ENCODE results near the gene PDCL2.

The PDCL2 gene

GRCh38 chr4:55524844-55525571 is 67.0 kb downstream of the PDCL2 start:
- H3K4me3 ChIP-seq (ENCODE audit: low read length, poor library complexity, severe bottlenecking), result no peak overlapping the region
- no peaks in the 10 kb centered on the region for H3K79me2 ChIP-seq (ENCODE audit: insufficient read depth, low read length)
- no peak overlapping the region for H3K9ac ChIP-seq (ENCODE audit: low read depth, low read length, poor library complexity, severe bottlenecking)
- no peak overlapping the region for H2AFZ ChIP-seq (ENCODE audit: low read length)
- H3K4me1 ChIP-seq (ENCODE audit: insufficient read depth, low read length, poor library complexity, severe bottlenecking), result no peaks in the 10 kb centered on the region
- no peaks in the 10 kb centered on the region for H3K36me3 ChIP-seq (ENCODE audit: insufficient read depth, low read length)
- no peaks in the 10 kb centered on the region for H3K9me2 ChIP-seq (replicated peaks; ENCODE audit: low read depth, low read length)
- H3K4me2 ChIP-seq (ENCODE audit: low read depth, low read length, poor library complexity, severe bottlenecking), result no peak overlapping the region
- no peaks in the 10 kb centered on the region for H3K9me3 ChIP-seq (ENCODE audit: insufficient read depth, low read depth, low read length)
- no peaks in the 10 kb centered on the region for H4K20me1 ChIP-seq (ENCODE audit: insufficient read depth, low read length, poor library complexity, severe bottlenecking)
- no peaks in the 10 kb centered on the region for H3F3A ChIP-seq (ENCODE audit: low read depth)
- H3K27me3 ChIP-seq (ENCODE audit: insufficient read depth, low read length, poor library complexity, severe bottlenecking), result no peaks in the 10 kb centered on the region
- TF ChIP-seq EZH2phosphoT487 (IDR thresholded peaks at IDR 0.05; ENCODE audit: borderline replicate concordance), result no peak
- no peak for TF ChIP-seq CTCF (conservative IDR thresholded peaks at IDR 0.05; ENCODE audit: low read length)

- TF ChIP-seq CTCF (conservative IDR thresholded peaks at IDR 0.05; ENCODE audit: low read length) (no peak), EZH2phosphoT487 (IDR thresholded peaks at IDR 0.05; ENCODE audit: borderline replicate concordance) (no peak)
- Histone ChIP-seq H3K4me2 (ENCODE audit: low read depth, low read length, poor library complexity, severe bottlenecking) (no peak overlapping the region), H4K20me1 (ENCODE audit: insufficient read depth, low read length, poor library complexity, severe bottlenecking) (no peaks in the 10 kb centered on the region), H3K4me3 (ENCODE audit: low read length, poor library complexity, severe bottlenecking) (no peak overlapping the region), H2AFZ (ENCODE audit: low read length) (no peak overlapping the region), H3K9me2 (replicated peaks; ENCODE audit: low read depth, low read length) (no peaks in the 10 kb centered on the region), H3K27me3 (ENCODE audit: insufficient read depth, low read length, poor library complexity, severe bottlenecking) (no peaks in the 10 kb centered on the region), H3F3A (ENCODE audit: low read depth) (no peaks in the 10 kb centered on the region), H3K9ac (ENCODE audit: low read depth, low read length, poor library complexity, severe bottlenecking) (no peak overlapping the region), H3K4me1 (ENCODE audit: insufficient read depth, low read length, poor library complexity, severe bottlenecking) (no peaks in the 10 kb centered on the region), H3K9me3 (ENCODE audit: insufficient read depth, low read depth, low read length) (0 out of 2 replicates have a peak, but pooled peaks cover 2% of the 10 kb centered on the region), H3K36me3 (ENCODE audit: insufficient read depth, low read length) (no peaks in the 10 kb centered on the region), H3K79me2 (ENCODE audit: insufficient read depth, low read length) (no peaks in the 10 kb centered on the region)
Measured at GRCh38 chr4:55518442-55518841, 73.6 kb downstream of the PDCL2 start.

GRCh38 chr4:55517526-55518229 is 74.4 kb downstream of the PDCL2 start:
- no peak overlapping the region for H3K4me2 ChIP-seq (ENCODE audit: low read depth, low read length, poor library complexity, severe bottlenecking)
- TF ChIP-seq CTCF (conservative IDR thresholded peaks at IDR 0.05; ENCODE audit: low read length), result no peak
- no peak for TF ChIP-seq EZH2phosphoT487 (IDR thresholded peaks at IDR 0.05; ENCODE audit: borderline replicate concordance)
- H3F3A ChIP-seq (ENCODE audit: low read depth), result no peaks in the 10 kb centered on the region
- H2AFZ ChIP-seq (ENCODE audit: low read length), result no peak overlapping the region
- H3K9ac ChIP-seq (ENCODE audit: low read depth, low read length, poor library complexity, severe bottlenecking), result no peak overlapping the region
- H3K9me2 ChIP-seq (replicated peaks; ENCODE audit: low read depth, low read length), result no peaks in the 10 kb centered on the region
- no peak overlapping the region for H3K4me3 ChIP-seq (ENCODE audit: low read length, poor library complexity, severe bottlenecking)
- H3K79me2 ChIP-seq (ENCODE audit: insufficient read depth, low read length), result no peaks in the 10 kb centered on the region
- no peaks in the 10 kb centered on the region for H3K4me1 ChIP-seq (ENCODE audit: insufficient read depth, low read length, poor library complexity, severe bottlenecking)
- H3K27me3 ChIP-seq (ENCODE audit: insufficient read depth, low read length, poor library complexity, severe bottlenecking), result no peaks in the 10 kb centered on the region
- H4K20me1 ChIP-seq (ENCODE audit: insufficient read depth, low read length, poor library complexity, severe bottlenecking), result no peaks in the 10 kb centered on the region
- 0 out of 2 replicates have a peak, but pooled peaks cover 2% of the 10 kb centered on the region for H3K9me3 ChIP-seq (ENCODE audit: insufficient read depth, low read depth, low read length)
- no peaks in the 10 kb centered on the region for H3K36me3 ChIP-seq (ENCODE audit: insufficient read depth, low read length)

Measured in Loucy (cell line).